GM10248 (cell line): ENCODE data around the gene C9orf152.

ENCODE experiments used
- CTCF ChIA-PET: fragments of 300-600 bp; sonication (Branson Sonifier 250); formaldehyde crosslinking; extraction: SDS; loops from one replicate; lab custom pipeline; 2021; ENCODE audit warnings: antibody characterized with exemption; lab: Yijun Ruan, JAX
- POLR2A ChIA-PET: fragments of 350-650 bp; sonication (Branson Sonifier 250); formaldehyde crosslinking; extraction: SDS; loops from one replicate; lab custom pipeline; 2020; ENCODE audit warnings: antibody characterized with exemption; lab: Yijun Ruan, JAX
- DNase-seq: peaks from one replicate; pipeline ENCODE4 v3.0.0; 2012; ENCODE audit errors: extremely low spot score
- CTCF ChIP-seq: IDR thresholded peaks from 2 replicates; pipeline ENCODE4 v1.5.1; 2012; ENCODE audit warnings: mild to moderate bottlenecking, low read depth; ENCODE audit errors: extremely low read depth, missing control alignments, control extremely low read depth

C9orf152 gene, protein sequence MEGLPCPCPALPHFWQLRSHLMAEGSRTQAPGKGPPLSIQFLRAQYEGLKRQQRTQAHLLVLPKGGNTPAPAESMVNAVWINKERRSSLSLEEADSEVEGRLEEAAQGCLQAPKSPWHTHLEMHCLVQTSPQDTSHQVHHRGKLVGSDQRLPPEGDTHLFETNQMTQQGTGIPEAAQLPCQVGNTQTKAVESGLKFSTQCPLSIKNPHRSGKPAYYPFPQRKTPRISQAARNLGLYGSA

DNA sequence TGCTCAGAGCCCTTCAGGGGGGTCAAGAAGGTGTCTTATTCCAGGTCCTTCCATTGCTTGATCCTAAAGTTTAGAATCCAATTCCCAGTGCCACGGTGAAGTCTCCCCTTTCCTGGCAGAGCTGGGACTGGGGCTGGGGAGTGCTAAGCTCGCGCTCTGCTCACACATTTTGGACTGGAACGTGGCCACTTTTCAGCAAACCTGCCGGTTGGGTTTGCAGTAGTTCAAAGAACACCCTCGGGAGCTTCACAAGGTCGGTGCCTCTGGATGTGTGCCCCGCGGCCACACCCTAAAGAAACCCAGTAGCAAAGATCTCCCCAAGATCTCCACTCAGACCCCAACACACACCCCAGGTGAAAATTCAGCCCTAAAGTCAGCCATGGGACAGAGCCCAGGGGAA lies at the start of gene C9orf152:
TSS of gene C9orf152 (minus strand) at position 129 of the 400 bp plus-strand sequence. CDS start 580 bp downstream, outside the sequence.
- DNase-seq, result no peak
- CTCF ChIA-PET, result interaction anchor here (1.6 kb wide), 1 partner anchor 25 kb away, joined by 5 read pairs; no protein-coding TSS in a partner anchor
- POLR2A ChIA-PET, result interaction anchor here (0.6 kb wide), 1 partner anchor 1190 kb away, joined by 6 read pairs; no protein-coding TSS in a partner anchor
- TF ChIP-seq CTCF, result no peak

DNA sequence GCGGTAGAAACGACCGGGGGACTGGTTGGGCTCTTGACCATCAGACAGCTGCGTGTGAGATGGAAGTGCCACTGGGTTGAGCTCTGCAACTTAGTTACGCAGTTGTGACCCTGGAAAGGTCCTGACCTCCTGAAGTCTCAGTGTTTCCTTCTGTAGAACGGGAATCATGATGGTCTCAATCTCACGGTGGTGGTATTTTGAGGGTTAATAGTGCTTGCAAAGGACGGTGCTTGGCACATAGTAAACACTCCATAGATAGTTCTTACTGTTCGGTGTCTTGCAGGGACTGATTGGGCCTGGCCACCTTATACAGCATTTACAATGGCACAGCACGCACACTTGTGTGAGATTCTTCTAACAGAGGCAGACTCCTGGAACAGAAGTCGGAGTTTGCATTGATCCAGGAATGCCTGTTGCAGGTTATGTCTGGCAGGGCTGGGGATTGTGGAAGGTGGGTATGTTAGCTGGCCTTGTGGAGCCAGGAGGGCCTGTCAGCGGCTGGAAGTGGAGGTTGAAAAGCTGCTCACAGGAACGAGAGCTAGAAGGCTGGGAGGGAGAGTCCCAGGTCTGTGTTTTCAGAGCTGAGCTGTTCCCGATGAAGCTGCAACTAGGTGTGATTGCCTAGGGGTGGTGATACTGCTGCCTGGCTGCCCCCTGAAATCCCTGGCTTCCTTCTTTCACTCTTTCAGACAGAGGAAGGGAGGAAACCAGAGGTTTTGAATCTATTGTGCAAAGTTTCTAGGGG lies 49.3 kb upstream of the C9orf152 start:
- no peak for TF ChIP-seq CTCF
- DNase-seq, result peak; percentile 24
- CTCF ChIA-PET, result interaction anchor here (1.1 kb wide), 1 partner anchor 12 kb away, joined by 4 read pairs; no protein-coding TSS in a partner anchor
- POLR2A ChIA-PET, result interaction anchor here (0.6 to 1.0 kb wide), 10 partner anchors 11 to 1276 kb away, joined by 3 to 11 read pairs (median 3); no protein-coding TSS in a partner anchor

- TF ChIP-seq CTCF, result no peak
- POLR2A ChIA-PET, result interaction anchor here (0.6 to 1.0 kb wide), 16 partner anchors 10 to 1277 kb away, joined by 3 to 11 read pairs (median 4); no protein-coding TSS in a partner anchor
- CTCF ChIA-PET, result interaction anchor here (1.1 kb wide), 1 partner anchor 13 kb away, joined by 4 read pairs; no protein-coding TSS in a partner anchor
- peak; percentile 91 for DNase-seq
These were observed 48.6 kb upstream of the C9orf152 start, which contains the start of gene TXN for GRCh38 chr9:110256380-110257096. Gene TXN (minus strand): TSS chr9:110256507. CDS start chr9:110256435, 72 bp downstream.

- peak; percentile 33 for DNase-seq
- ChIA-PET POLR2A (interaction anchor here (0.7 to 1.0 kb wide), 12 partner anchors 9 to 910 kb away, joined by 3 to 11 read pairs (median 5); no protein-coding TSS in a partner anchor), CTCF (no interaction called here)
These were observed 47.8 kb upstream of the C9orf152 start for GRCh38 chr9:110255463-110256379.

DNA sequence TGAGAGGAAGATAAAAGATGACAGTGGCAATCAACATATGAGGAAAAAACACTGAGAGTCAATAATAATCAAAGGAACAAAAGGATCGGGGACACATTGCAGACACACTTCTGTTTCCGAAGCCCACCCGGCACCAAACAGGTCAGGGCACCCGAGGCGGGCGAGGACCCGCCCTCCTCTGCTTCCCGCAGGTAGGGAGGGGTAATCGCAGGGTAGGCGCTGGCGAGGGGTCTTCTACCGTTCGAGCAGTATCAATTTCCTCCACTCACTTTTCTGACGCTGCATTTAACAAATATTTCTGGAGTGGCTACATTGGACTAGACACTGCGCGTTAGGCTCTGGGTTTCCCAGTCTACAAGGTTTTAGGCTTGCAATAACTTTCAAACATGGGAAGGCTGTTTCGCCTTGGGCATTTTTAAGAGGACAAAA lies 47.1 kb upstream of the C9orf152 start:
- TF ChIP-seq CTCF, result no peak
- ChIA-PET CTCF (no interaction called here), POLR2A (no interaction called here)
- DNase-seq, result no peak

More at GRCh38 chr9:110255463-110256379, 47.8 kb upstream of the C9orf152 start:
- no peak for TF ChIP-seq CTCF
